HG02884 (cell line): Measurements from ENCODE around the gene ITGB7.

ENCODE experiments used
- ATAC-seq: cut with Tn5 transposase; IDR thresholded peaks from one replicate; pipeline ENCODE4 v1.9.1; 2021; ENCODE audit warnings: mild to moderate bottlenecking, moderate library complexity; ENCODE audit not compliant: unreplicated experiment

The ITGB7 gene

DNA sequence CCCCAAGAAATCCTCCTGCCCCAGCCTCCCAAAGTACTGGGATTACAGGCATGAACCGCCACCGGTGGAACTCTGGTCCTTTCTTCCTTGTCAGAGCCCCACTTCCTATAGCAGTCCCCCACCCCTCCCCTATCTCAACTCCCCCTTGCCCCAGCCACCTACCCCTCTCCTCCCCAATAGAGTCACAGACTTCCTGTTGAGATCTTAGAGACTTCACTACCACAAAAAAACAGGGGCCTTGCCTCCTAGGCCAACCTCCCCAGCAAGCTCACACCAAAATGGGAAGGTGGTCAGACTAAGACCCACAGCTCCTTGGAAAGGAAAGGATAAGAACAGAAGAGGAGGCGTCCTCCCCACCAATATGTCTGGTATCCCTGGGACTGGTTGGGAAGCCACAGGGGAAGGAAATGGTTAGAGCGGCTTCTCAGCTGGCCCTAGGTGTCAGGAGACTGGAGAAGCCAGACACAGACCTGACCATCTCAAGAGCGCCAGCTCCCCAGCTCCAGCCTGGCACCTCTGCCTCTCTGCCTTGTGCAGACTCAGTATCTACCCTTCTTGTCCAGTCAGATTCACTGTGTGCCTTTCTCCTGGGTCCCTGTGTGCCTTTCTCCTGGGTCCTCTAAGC lies 8.5 kb downstream of the ITGB7 start:
- ATAC-seq: no peak

DNA sequence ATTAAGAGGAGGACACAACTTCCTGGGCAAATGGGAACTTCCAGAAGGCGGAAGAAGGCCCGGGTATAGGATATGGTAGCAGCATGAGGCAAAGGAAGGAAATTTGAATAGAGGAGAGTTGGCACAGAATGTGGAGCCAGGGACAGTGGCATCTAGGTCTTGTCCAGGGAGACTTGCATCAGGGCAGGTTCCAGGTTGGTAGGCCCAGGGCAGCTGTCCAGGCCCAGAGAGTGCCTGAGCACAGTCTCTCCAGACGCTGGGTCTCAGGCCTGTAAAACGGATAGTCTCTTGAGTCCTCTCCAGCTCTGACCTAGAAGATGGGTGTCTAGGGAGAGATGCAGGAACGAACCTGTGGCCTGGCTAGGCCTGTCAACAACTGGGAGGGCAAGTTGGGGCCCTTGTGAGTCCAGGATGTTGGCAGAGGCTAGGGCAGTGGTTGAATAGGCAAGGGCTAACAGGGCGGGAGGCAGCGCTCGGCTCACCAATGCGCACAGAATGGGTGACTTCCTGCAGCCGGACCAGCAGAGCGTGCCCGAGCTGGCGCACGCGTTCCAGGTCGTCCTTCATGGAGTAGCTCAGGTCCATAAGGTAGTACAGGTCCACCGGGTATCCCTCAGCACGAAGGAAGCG lies 9.9 kb downstream of the ITGB7 start:
- ATAC-seq: no peak

DNA sequence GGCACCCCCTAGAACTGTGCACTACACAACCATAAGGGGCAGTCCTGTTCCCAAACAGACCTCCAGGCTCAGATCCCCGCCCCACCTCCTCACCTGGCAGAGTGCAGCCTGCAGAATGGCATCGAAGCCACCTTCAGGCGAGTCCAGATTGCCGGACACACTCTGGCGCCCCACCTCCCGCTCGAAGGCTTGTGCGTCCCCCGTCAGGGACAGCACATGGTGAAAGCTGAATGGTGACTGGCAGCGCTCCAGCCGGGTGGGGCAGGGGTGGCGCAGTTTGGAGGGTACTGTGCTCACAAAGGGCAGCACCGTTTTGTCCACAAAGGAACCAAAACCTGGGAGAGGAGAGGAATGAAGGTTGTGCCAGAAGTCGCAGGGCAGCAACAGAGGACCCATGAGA lies 10.6 kb downstream of the ITGB7 start:
- no peak for ATAC-seq

DNA sequence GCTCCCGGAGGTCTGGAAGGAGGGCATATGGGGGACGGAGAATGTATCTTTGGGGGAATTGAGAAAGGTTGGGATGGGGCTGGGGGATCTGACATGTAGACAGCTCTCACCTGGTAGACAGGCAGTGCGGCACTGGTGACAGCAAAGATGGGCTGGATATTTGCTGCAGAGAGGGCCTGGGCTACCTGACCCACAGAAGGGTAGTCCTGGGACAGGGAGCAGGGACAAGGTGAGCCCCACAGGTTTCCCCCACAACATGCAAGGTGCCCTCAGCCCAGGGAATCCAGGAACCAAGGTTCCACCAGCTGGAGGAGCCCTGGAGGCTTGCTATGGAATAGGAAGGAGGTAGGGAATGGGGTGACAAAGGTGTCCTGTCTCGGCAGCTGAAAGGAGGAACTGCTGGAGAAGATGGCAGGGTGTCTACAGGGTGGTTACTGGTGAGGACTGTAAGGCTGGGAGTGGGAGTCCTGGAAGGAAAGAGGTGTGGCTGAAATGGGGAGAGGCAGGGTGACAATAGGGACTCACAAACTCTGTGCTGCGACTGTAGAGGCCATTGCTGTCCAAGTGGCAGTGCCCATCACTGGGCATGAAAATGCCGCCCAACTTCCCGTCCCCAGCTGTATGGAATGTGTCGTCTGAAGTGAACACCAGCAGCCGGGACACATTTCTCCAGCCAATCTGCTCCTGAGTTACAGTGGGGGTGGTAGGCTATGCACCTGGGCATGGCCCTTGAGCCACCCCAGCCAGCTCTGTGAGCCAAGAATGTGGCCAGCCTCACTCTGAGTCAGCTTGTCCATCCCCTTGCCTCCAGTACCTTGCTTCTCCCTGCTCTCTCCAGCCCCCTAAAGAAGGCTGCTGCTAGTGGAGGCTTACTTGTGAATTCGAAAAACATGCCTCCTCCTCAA lies 11.3 kb downstream of the ITGB7 start:
- no peak for ATAC-seq

DNA sequence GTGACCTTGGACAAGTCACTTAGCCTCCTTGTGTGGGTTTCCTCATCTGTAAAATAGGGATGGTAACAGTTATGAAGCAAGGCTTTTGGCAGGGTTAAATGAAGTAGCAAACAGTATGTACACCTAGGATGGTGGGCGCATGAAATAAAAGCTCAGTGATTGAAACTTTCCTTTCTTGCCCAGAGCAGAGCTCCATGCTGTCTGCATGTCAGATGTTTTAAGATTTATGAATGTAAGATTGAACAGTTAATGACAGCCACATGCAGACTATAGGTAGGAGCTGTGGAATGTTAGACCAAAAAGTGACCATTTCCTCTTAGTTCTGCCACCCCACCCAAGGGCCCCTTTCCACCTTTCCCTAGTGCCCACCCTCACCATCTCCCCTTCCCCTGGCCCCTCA lies 12.1 kb downstream of the ITGB7 start:
- no peak for ATAC-seq

DNA sequence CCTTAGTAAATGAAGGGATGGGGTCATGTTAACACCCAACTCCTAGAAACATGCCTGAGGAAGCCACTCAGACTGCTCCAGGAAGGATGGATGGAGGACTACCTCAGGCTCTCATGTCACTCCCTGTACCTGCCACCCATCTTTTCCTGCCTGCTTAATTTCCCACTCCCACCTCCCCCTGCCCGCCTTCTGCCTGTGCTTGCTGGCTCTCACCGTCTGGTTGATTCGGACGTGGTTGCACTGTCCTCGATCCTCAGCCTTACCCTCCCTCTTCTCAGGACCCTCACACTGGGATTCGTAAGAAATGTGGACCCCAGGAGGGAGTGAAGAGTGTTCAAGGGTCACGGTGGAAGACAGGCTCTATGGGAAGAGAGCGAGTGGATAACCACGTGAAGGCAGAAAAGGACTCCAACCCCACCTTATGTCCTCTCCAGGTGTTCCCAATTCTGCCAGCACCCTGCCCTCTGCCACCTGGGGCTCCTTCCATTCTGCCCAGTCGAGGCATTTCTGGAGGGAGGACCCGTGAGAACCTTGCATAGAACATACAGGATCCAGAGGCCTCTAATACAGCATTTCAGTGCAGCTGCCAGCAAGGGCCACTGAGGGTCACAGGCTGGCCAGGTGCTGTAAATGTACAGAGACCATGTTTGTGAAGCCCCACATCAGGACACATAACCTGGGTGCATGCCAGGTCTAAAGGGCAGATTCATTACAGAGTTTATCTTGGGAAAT lies 12.9 kb downstream of the ITGB7 start:
- no peak for ATAC-seq

DNA sequence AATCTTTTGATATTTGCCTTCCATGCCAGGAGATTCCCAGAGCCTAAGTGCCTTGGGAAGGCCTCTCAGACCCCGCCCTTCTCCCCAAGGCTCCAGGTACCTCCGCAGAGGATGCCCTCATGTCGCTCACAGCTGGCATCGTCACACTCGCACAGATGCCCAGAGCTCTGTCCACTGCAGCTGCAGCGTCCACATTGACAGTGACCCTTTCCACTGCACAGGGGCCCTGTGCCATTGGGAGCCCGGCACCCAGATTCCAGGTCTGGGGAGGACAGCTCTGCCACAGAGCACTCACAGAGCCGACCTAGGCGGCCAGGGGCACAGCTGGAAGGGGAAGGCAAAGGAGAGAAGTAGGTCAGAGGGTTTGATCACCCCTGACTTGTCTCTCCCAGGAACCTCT lies 14.0 kb downstream of the ITGB7 start:
- ATAC-seq: no peak

DNA sequence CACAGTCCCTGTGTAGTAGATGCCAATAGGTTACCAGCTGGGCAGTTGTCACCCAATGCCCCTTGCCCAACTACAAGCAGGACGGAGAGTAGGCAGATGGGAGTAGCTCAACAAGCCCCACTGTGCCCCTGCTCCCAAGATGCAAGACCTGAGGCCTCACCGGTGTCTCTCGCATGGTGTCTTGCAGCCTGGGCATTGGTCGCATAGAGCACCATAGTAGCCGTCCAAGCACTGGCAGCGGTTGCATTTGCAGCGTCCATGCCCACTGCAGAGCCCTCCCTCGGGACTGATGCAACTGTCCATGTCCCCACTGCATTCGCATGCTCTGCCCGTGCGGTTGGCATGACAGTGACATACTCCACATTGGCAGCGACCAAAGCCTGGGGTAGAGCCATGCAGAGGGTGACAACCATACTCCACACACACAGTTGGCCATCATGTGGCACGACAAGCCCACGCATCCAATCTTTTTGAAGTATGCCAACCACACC lies 14.5 kb downstream of the ITGB7 start:
- no peak for ATAC-seq

DNA sequence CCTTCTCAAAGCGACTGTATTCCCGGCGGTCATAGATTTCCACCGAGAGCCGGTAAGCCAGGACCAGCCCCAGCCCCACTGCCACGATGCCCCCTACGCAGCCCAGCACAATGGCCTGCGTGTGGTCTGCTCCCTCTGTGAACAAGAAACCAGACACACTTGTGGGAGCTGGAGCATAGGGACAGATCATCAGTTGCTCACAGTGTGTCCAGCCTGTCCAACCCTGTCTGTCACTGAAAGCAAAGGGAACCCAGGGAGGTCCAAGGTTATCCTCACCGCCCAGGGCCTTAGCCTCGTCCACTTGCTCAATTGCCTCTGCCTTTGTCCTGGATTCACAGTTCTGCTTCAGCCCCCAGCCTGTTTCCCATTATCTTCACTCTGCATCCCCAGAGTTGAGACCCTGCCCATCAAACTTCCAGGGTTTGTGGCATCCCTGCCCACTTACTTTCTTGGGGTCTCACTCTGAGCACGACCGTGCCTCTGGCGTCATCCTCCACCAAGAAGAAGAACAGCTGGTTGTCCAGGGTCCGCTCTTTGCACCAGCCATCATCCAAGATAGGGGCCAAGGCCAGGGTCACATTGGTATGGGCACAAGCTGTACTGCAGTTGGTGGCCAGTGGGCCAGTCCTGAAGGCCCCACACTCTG lies 15.0 kb downstream of the ITGB7 start:
- no peak for ATAC-seq

DNA sequence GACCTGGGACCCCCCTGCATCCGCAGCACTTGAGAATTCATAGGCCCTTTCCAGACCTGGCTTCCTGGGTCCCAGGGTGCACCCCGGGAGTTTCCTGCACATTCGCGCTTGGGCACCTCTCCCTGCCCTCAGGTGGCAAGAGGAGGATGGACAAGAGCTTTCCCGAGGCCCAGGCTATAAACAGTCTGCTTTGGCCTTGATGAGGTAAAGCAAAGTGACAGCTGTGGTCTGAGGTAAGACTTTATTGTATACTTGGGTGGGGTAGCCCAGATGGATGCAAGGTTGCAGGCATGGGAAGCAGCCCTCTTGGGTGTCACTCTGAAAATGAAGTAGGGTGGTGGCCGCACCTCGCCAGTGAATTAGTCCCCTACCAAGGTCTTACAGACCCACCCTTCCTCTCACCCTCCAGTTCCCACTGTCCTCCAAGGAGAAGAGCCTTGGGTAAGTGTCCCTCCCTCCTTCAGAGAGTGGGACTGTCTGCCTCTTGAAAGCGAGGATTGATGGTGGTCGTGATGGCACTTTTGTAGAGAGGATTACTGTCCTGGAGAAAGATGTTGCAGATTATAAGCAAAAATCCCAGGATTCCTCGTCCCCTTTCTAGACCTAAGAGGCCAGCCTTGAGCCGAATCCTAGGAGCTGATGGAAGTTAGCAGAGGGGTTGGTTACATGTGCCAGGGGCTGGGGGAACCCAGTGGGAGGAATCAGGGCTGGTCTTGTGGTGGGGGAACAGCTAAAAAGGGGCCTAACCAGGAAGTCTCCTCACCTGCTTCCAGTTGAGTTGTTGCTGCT lies 15.8 kb downstream of the ITGB7 start:
- ATAC-seq: no peak

DNA sequence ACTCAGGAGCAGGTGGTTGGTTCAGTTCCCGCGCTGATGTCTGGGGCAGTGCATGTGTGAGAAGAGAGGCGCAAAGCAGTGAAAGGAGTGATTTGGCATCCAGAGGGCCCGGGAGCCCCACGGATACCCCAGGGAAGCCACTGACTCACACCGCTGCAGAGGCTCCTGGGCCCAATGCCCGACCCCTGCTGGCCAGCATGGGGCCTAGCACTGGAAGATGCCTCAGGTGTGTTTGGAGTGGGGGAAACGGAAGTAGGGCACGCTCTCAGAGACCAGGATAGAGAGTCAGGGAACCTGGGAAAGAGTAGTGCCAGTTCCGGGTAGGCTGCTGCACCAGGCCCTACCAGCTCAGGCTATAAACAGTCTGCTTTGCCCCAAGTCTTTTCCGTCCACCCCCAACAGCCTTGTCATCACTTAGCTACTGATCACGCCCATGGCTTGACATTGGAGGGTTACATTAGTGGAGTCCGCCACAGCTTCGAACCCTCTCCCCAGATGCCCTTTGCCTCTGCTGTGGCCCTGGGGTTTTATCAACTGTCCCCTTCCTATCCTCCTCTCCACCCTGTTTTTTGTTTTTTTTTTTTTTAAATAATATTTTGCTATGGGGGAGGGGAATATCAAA lies 16.8 kb downstream of the ITGB7 start:
- ATAC-seq: no peak

DNA sequence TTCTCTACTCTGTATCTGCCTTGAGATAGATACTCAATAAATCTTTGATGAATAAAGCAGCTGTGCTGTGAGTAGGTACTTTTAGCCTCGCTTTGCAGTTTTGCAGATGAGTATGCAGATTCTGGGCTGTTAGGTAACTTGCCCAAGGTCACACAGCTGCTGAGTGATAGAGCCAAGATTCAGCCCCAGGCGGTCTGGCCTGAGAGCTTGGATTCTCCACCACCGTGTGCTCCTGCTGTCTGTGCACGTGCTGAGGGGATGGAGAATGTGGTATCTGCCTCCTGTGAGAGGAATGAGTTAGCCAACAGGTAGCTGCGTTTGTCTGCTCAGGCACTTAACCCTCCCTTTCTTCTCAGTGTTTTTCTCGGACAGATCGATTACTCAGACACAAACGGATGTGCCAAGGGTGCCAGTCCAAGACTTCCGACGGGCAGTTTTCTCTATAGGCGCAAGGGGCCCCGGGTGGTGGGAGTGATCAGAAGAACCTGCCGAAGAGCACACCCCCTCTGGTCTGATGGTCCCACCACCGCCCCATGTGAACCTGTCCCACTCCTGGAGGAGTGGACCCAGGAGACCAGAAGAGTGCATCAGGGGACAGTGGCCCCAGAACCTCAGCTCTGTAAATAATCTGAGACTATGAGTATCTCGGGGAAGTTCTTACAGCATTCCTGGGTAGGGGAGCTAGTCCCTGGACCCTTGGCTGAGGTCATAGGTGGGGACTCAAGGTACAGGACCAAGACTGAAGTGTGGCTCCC lies 19.7 kb downstream of the ITGB7 start:
- ATAC-seq: no peak

DNA sequence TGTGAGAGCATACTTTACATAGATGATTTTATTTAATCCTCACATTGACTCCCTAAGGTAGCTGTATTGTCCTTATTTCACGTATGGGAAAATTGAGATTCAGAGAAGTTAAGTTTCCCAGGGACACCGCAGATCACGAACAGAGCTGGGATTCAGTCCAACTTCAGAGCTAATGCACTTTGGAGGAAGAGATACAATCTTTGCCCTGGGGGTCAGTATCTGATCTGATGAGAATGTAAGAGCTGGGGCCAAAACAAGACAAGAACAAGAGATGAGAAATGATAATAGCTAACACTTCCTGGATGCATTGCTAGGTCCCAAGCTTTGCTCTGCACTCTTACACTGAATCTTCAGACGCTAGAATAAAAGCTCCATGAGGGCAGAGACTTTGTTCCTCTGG lies 20.3 kb downstream of the ITGB7 start:
- no peak for ATAC-seq

DNA sequence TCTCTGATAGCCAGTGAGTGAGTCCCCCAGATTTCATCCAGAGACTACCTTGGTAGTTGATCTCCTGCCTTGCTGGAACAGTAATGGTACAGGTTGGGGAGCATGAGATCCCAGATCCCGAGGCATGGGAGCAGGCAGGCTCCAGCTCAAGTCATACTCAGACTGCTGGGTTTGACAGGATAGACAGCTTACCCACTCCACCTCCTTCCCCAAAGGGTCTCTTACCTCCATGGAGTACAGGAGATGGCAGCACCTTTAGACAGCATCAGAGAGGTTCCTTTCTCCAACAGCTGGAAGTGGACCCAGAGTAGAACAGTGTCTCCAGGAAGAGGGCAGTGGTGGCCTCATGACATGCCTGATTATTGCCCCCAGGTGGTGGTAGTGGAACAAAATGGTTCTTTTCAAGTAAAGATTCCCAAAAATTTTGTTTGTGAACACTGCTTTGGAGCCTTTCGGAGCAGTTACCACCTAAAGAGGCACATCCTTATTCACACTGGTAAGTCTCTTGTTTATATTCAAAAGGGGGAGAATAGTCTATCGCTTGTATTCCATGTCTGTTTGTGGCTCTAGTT lies 21.4 kb downstream of the ITGB7 start:
- ATAC-seq: no peak

DNA sequence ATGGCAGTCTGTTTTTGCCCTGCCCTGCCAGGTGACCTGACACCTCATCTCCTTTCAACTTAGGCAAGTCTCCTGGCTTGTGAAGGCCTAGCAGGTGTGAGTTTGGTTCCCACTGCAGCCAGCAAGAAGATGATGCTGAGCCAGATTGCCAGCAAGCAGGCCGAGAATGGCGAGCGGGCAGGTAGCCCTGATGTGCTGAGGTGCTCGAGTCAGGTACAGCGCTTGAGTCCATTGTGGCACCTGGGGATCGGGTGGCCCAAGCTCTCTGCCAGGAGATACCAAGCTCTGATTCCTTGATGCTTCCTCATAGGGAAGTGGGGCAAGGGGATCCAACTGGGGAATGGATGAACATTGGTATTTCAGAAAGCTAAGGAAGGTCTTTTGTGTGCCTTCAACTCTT lies 22.2 kb downstream of the ITGB7 start:
- ATAC-seq: no peak

DNA sequence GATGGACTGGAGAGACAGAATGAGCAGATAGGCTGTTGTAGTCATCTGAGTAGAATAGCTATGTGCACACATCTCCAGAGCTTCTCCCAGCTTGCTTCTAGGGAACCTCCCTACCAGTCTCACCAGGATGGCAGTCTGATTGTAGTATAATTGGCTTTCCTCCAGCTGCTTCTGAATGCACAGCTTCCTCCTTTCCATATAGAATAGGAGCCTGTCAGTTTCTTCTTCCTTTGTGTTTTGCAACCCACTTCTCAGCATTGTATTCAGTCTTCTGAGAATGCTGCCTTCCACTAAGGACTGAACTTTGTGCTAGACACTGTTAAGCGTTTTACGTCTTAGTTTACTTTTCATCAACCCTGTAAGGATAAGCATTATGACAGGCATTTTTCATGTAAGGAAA lies 24.1 kb downstream of the ITGB7 start:
- no peak for ATAC-seq

DNA sequence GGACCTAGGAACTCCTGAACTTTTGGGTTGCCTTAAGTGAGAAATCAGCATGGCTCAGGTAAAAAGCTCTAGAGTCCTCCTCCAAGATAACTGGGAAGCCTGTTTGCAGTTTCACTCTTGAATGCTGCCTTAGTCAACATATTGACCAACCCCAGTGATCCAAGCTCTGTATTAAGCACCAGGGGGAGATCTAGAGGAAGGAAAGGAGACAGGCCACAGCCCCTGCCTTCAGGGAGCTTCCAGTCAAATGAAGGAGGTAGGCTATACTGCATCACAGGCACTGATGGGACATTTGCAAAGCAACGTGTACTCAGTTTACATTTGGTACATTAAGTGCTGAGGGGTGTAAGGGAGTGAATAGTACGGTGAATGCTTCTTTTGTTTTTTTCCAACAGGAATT lies 25.1 kb downstream of the ITGB7 start:
- no peak for ATAC-seq

DNA sequence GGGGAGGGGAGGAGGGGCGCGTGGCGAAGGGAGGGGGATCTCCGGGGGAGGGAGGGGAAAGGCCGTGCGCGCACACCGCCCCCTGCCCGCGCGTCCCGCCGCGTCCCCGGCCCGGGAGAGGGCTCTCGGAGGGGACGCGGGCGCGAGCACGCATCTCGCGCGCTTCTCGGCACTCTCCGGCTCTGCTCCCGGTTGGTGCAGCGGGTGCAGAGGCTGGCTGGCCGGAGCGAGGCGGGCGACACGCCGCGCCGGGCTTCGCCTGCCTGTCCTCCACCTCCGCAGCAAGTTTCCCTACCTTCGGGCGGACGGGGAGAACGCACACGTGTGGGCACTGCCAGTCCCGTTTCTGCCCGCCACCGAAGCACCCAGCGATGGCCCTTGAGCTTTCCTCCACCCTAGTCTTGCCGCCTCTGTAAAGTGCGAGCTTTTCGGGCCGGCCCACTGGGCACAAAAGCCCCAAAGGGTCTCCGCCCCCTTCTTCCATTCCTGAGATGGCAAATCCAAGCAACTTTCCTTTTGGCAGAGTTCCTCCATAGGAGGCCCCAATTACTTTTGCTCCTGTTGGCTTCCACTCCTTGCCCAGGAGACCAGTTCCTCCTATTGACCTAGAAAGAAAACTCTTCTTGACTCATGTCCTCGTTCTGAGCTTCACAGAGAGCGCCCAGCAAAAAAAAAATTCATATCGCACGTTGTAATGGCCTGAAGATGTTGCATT lies 26.0 kb downstream of the ITGB7 start:
- ATAC-seq: peak; percentile 41
